ENCODE data around the gene PEX11B. TPM values are rescaled to one million over a fixed set of nuclear protein-coding genes. Genes with fewer than 3 reads are reported as not detected.

Gene PEX11B
- total RNA-seq, 2 donors from 2014 or later = 12.9 to 16.0 TPM

GRCh38 chr1:145927916-145928643, 9.6 kb upstream of the PEX11B start:
- TF ChIP-seq CTCF (conservative IDR thresholded peaks at IDR 0.05) = no peak
- Mint-ChIP-seq H3K36me3 (ENCODE audit: low read depth) (peaks cover 9% of the 10 kb centered on the region), H3K4me3 (no peak overlapping the region), H3K27ac (peak overlapping the region; percentile 27), H3K27me3 (ENCODE audit: insufficient read depth) (no peaks in the 10 kb centered on the region), H3K4me1 (peaks cover 15% of the 10 kb centered on the region), H3K9me3 (no peaks in the 10 kb centered on the region)
- Histone ChIP-seq H3K36me3 (ENCODE audit: control insufficient read depth, insufficient read depth, low read length) (peaks cover 30% of the 10 kb centered on the region), H3K4me1 (ENCODE audit: control insufficient read depth, insufficient read depth, low read length) (no peaks in the 10 kb centered on the region), H3K9ac (ENCODE audit: extremely low read depth, low read length, poor library complexity, severe bottlenecking) (peak overlapping the region; percentile 94), H3K4me3 (ENCODE audit: low read length) (peak overlapping the region; percentile 91), H3K27ac (ENCODE audit: low read depth, low read length) (peak overlapping the region; percentile 73), H3K27me3 (ENCODE audit: control insufficient read depth, insufficient read depth, low read length, poor library complexity, severe bottlenecking) (no peaks in the 10 kb centered on the region), H3K9me3 (ENCODE audit: control insufficient read depth, low read length) (no peaks in the 10 kb centered on the region)
- DNase-seq = no peak
- WGBS, 2 experiments (ENCODE audit: insufficient coverage in 1 of 2, insufficient read length in 1 of 2) = 78 to 81% methylated on average over 13 to 20 of the region's 20 CpGs

- Mint-ChIP-seq H3K36me3 (ENCODE audit: low read depth) (peaks cover 12% of the 10 kb centered on the region), H3K4me1 (peaks cover 8% of the 10 kb centered on the region), H3K27ac (peak within 1 kb of the TSS; percentile 27), H3K4me3 (no peak within 1 kb of the TSS), H3K27me3 (ENCODE audit: insufficient read depth) (no peaks in the 10 kb centered on the region), H3K9me3 (no peaks in the 10 kb centered on the region)
- Histone ChIP-seq H3K27me3 (ENCODE audit: control insufficient read depth, insufficient read depth, low read length, poor library complexity, severe bottlenecking) (no peaks in the 10 kb centered on the region), H3K9me3 (ENCODE audit: control insufficient read depth, low read length) (no peaks in the 10 kb centered on the region), H3K27ac (ENCODE audit: low read depth, low read length) (peak within 1 kb of the TSS; percentile 77), H3K4me3 (ENCODE audit: low read length) (peak within 1 kb of the TSS; percentile 91), H3K9ac (ENCODE audit: extremely low read depth, low read length, poor library complexity, severe bottlenecking) (peak within 1 kb of the TSS; percentile 94), H3K4me1 (ENCODE audit: control insufficient read depth, insufficient read depth, low read length) (no peaks in the 10 kb centered on the region), H3K36me3 (ENCODE audit: control insufficient read depth, insufficient read depth, low read length) (peaks cover 39% of the 10 kb centered on the region)
- WGBS, 2 experiments (ENCODE audit: insufficient coverage in 1 of 2, insufficient read length in 1 of 2) = 0 to 1% methylated on average over 23 to 41 of the region's 41 CpGs
- peak; percentile 97 for DNase-seq
- peak; percentile 76 for TF ChIP-seq CTCF (conservative IDR thresholded peaks at IDR 0.05)
Observed at GRCh38 chr1:145927063-145927886, 8.8 kb upstream of the PEX11B start, which contains the start of gene RBM8A. Gene RBM8A (minus strand): TSS chr1:145927484. CDS start chr1:145927426, 58 bp downstream.

- H3K27ac ChIP-seq (ENCODE audit: low read depth, low read length) = peak overlapping the region; percentile 77
- Mint-ChIP-seq H3K27ac (no peak overlapping the region), H3K4me1 (peaks cover 6% of the 10 kb centered on the region), H3K36me3 (ENCODE audit: low read depth) (peaks cover 11% of the 10 kb centered on the region), H3K4me3 (no peak overlapping the region), H3K27me3 (ENCODE audit: insufficient read depth) (no peaks in the 10 kb centered on the region), H3K9me3 (no peaks in the 10 kb centered on the region)
- no peaks in the 10 kb centered on the region for H3K4me1 ChIP-seq (ENCODE audit: control insufficient read depth, insufficient read depth, low read length)
- no peak for DNase-seq
- H3K36me3 ChIP-seq (ENCODE audit: control insufficient read depth, insufficient read depth, low read length) = peaks cover 38% of the 10 kb centered on the region
- WGBS, 2 experiments (ENCODE audit: insufficient coverage in 1 of 2, insufficient read length in 1 of 2) = 11 to 24% methylated on average over 5 to 19 of the region's 19 CpGs
- peak overlapping the region; percentile 94 for H3K9ac ChIP-seq (ENCODE audit: extremely low read depth, low read length, poor library complexity, severe bottlenecking)
- H3K4me3 ChIP-seq (ENCODE audit: low read length) = peak overlapping the region; percentile 91
- no peak for TF ChIP-seq CTCF (conservative IDR thresholded peaks at IDR 0.05)
- H3K27me3 ChIP-seq (ENCODE audit: control insufficient read depth, insufficient read depth, low read length, poor library complexity, severe bottlenecking) = no peaks in the 10 kb centered on the region
- H3K9me3 ChIP-seq (ENCODE audit: control insufficient read depth, low read length) = no peaks in the 10 kb centered on the region
Observed at GRCh38 chr1:145926686-145927062, 8.2 kb upstream of the PEX11B start.
